Occipital lobe (tissue), 2 donors: Measurements from ENCODE around the gene HILPDA. TPM values are rescaled to one million over a fixed set of nuclear protein-coding genes. Genes with fewer than 3 reads are reported as not detected.

ENCODE experiments used
- DNase-seq: peaks from one replicate; lab custom pipeline; 2025; lab: John Stamatoyannopoulos, UW
- total RNA-seq: library from RNA; depleted of rRNA; stranded (reverse); fragments of >200 nt; gene quantifications from one replicate; pipeline ENCODE4 v1.2.3, GENCODE V29; 2014

The HILPDA gene, protein sequence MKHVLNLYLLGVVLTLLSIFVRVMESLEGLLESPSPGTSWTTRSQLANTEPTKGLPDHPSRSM
- 27.5 TPM for total RNA-seq

DNA sequence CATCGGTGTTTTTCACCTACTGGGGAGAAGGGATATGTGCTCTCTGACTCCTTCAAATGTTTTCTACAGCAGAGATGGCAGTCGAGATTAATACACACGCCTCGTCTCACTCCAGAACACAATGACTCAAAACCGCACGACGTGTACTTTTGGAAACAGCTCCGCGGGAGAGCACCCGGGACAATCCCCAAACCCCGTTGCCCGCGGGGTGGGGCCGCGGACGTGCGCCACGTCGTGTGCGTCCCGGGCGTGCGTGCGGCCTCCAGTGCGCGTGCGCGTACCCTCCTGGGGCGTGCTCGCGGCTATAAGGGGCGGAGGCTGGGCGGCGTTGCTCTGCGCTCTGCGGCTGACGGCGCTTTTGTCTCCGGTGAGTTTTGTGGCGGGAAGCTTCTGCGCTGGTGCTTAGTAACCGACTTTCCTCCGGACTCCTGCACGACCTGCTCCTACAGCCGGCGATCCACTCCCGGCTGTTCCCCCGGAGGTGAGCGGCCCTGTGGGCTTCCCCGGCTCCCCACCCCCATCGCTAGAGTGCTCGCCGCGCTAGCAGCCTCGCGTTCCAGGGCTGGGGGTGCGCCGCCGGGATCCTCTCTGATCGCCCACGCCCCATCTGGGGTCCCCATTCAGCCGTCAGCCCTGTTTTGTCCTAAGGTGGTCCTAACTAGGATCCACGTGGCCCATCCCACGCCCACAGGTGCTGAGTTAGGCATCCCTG lies at the start of gene HILPDA:
TSS of gene HILPDA (plus strand) at position 336 of the 712 bp plus-strand sequence. CDS start 1,391 bp downstream, outside the sequence.
- DNase-seq: peak; percentile 88

DNA sequence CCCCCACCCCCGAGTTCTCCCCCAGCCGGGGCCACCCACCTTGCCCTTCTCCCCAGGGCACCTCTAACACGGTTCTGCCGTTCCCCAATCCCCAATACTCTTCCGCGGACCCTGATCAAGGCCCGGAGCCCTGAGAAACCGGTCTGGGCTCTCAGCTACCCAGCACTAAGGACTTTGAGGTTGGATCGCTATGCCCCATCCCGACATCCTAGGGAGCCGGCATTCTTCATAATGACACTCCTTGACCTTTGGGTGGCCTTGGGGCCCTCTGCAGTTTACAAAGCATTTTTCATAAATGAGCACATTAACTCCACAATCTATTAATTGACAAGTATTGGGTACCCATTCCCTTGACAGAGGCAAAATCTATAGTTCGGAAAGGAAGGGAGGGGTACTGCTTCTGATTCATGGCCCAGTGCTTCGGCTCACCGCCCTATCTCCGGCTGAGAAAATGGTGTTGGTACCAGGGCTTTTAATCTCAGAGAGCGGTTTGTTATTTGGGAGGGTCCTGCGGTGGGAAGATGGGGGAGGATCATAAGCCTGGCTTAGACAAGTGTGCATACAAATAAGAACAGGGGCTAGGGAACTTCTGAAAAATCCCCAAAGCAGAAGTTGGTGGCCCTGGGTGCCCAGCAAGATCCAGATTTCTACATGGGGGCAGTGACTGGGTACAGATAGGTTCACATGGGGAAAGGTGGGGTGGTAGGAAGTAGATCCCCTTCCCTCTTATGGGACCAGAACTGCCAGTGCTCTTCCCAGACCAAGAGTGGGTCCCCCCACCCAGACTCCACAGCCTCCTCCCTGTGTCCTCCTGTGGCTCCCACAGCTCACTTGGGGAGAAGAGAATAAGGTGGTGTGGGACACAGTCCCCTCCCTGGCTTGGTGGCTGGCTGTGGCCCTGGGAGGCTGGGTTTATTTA lies 49.1 kb upstream of the HILPDA start:
- DNase-seq: no peak

DNA sequence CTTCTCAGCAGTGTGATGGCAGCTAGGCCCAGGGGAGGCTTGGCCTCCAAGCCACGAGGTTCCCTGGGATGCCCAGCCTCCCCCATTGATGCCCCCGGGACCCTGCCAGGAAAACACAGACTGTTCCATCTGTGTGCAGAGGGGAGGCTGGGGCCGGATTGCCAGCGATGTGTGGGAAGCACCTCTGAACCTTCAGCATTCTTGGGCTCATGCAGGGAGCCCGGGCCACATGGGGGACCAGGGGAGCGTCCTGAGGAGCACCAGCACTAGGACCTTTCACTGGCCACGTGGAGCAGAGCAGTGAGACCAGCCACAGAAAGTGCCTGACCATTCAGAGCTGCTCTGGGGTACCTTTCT lies 48.5 kb upstream of the HILPDA start:
- DNase-seq: no peak

DNA sequence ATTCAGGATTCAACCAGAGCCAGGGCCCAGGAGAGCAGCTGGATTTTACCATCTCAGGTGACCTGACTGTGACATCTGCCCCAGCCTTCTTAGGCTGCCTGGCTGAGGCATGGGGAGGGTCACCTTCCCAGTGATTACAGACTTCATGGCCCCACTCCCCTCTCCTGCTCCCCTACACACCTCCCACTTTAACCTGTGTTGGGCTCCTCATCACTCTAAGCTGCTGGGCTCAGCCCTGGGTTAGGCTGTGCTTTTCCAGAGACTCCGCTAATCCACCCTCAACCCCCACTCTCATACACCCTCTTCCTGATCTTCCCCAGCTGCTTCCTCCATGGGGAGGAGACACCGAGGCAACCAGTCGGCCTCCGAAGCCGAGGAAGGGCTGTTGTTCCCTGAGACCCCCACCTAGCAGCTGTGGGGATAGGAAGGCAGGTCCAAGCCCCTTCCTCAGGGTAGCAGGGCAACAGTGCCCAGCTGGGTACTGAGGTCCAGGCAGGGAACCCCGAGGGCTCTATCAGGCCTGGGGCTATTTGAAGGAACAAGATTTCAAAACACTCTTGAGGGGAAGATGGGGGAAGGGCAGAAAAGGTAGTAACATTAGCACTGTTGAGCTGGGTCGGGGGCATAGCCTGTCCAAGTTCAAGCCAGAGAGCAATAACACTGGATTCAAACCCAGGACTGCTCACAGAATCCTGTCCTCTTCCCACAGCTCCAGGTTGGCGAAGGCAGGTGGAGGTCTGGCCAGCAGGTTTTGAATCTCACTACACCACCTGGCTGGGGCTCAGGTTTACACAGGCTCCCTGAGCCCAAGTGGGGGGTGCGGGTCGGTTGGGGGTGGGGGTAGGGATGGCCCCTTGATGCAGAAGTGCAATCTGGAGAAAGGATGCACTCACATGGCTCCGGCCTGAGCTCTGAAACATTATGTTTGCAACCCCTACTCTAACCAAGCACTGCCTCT lies 47.6 kb upstream of the HILPDA start:
- DNase-seq: no peak

DNA sequence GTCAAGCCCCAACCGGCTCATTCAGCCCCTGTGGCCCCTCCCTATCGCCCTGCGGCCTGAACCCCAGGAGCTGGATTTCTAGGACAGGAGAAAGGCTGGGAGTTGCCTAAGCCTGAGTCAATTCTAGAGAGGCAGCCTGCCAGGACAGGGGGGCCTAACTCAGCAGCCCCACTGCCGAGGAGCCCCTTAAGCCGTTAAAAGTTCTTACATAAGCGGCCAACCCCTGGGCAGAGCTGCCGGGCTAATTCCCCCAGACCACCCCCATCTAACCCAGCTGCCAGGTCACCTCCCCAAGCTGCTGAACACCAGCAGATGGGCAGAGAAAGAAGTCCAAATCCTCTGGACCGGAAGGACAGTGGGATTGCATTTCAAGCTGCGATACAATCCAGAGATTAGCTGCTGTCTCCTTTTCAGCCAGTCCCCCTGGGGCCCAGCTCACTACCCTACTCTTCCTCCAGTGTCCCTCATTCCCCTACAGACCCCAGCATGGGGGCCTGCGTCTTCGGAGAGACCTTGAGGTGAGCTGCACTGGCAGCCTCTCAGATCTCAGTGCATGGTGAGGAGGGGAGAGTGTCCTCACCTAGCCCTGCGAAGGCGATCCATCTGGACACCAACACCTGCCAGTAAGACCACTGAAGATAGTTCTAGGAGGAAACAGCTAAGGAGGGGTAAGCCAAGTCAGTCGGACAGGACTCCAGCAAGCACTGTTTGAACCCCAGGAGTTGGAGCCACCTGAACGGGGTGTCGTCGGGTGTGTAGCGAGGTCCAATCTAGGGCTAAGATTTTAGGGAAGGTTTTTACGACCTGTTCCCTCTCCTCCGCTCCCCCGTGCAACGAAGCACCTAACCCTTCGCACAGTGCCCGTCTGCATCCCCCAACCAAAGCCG lies 46.7 kb upstream of the HILPDA start:
- DNase-seq: no peak

DNA sequence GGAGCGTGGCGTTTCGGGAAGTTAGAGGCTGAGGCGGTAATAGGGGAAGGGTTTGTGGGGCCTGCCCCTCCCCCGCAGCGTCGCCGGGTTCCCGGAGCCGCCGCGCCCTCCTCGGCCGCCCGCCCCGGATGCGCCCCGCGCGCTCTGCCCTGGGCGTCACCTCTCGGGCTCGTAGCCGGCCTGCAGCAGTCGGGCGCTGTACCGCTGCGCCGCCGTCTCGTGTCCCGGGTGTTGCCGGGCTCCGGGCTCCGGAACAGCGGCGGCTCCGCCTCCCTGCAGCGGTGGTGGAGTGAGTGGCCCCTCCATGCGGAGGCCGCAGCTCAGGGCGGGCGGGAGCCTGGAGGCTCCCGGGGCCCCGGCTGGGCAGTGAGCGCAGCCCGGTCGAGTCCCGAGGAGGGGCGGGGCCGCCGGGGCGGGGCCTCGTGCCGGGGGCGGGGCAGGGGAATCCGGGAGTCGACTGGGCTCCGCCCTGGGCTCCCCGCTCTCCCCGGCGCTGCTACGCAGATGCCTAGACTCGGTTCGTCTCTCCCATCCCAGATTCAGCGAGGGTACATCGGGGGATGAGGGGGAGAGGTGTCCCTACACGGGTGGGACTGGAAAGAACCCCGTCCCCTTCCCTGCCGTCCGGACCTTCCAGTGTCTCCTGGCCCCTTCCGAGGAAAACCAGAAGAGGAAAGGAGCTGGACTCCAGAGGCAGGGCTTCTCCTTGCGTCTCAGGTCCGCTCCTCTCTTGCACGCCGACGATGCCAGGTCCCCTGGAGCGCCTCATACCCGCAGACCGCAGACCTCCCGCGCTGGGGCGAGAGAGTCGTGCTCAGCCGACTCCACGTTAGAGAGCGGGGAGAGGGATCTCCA lies 45.9 kb upstream of the HILPDA start, which contains the start of gene IMPDH1:
TSS of gene IMPDH1 (minus strand) at position 387 of the 855 bp plus-strand sequence. CDS start at position 306, 81 bp downstream.
- peak; percentile 75 for DNase-seq

DNA sequence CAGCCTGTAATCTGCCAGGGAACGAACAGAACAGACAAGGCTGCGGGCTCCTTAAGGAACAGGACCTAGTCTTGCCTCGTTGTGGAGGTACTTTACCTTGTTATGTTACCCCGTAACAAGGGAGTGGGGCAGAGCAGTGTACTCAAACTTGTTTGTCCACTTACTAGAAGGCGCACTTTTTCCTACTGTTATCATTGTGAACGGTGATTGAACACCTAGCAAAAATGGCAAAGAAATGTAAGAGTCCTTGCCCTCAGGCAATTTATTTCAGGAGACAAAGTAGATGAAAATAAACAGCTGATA lies 45.3 kb upstream of the HILPDA start:
- DNase-seq: no peak

DNA sequence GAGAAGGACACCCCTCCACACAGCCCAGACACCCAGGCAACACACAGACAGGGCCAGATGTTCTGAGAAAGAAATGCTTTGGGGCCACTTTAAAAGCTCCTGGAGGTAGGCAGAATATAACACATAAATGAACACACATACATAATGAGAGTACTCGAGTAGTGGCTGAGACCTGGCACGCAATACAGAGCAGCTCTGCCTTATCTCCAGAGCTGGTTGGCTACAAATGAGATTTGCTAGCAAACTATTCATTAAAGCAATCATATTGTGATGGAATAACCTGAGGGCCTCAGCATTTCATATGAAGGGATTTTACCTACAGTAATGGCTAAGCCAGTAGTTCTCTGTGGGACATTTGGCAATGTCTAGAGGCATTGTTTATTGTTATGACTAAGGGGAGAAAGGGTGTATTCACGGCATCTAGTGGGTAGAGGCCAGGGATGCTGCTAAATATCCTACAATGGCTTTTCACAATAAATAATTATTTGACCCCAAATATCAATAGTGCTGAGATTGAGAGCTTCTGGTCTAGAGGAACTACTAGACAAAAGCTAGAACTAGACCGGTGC lies 40.4 kb upstream of the HILPDA start:
- DNase-seq: no peak

DNA sequence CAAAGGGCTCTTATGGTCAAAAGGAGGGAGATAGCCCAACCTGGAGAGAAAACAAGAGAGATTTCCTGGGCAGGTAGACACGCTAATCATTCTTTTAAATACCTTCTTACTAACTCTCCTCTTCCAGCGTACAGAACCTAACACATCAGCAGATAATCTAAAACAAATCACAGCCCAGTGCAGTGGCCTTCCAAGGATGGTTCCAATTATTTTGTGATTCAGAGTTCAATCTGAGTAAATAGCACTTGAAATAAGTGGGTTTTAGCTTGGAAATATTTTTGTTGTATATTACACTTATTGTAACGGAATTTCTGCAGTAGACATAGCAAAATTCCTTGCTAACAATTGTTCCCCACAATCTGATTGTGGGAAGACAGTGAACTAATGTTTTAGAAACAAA lies 38.6 kb upstream of the HILPDA start:
- DNase-seq: no peak

DNA sequence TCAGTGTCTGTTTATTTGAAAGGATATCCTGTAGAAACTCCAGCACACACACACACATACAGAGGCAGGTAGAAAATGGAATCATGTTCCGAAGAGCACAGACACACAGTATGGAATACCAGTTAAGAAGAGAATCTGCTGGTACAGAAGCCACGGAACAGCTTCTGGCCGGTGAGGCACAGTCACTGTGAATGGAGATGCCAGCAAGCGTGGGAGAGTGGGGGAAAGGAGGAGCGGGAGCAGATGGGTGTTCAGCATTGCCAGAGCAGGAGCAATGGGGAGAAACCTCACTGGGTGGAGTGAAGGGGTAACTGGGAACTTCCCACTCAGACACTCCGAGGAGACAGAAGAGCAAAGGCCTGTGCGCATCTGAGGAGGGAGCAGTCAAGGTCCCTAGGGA lies 36.4 kb upstream of the HILPDA start:
- no peak for DNase-seq

DNA sequence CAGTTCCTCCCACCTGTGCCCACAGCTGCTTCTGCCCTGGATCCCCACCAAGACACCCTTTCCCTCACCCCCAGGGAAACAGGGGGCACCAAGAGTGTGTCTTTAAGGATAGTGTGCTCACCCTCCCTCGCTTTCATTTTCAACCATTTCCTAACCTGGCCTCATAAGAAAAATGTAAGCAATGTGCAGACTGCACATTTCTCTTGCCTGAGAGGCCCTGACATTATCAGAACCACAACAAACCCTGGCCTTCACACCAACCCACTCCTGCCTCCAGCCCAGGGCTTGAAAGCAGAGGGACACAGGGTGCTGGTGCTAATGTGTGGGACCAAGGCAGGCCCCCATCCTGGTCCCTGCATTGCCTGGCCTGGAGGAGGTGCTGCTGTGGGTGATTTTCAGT lies 34.9 kb upstream of the HILPDA start:
- DNase-seq: no peak

DNA sequence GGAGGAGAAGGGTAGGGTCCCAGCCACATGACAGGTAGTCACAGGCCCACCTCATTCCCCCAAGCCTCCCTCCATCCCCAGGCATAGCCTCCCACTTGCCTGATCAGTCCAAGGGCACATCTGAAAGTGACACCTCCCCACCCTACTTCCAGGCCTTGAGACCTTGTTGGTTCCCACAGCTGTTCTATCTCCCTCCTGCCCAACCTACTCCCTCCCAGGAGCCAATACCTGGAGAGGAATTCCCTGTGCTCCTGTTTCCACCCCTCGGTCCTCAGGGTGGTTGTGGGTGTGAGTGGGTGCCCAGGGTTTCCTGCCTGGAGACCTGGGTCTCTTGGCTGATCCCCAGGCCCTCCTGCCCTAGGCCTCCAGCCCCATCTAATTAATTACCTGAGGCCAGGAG lies 34.3 kb upstream of the HILPDA start:
- no peak for DNase-seq

DNA sequence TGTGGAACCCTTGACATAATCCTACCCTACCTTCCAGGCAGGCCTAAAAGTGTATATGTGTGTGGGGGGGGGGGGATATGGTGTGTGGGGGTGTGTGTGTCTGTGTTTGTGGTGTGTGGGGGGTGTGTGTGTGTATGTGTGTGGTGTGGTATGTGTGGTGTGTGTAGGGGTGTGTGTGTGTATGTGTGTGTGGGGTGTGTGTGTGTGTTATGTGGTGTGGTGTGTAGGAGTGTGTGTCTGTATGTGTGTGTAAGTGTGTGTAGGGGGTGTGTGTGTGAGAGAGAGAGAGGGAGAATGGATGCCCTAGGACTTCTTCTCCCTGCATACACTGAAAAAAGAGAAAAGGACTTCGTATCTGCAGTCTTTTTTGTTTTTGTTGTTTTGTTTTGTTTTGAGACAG lies 33.6 kb upstream of the HILPDA start:
- DNase-seq: no peak

DNA sequence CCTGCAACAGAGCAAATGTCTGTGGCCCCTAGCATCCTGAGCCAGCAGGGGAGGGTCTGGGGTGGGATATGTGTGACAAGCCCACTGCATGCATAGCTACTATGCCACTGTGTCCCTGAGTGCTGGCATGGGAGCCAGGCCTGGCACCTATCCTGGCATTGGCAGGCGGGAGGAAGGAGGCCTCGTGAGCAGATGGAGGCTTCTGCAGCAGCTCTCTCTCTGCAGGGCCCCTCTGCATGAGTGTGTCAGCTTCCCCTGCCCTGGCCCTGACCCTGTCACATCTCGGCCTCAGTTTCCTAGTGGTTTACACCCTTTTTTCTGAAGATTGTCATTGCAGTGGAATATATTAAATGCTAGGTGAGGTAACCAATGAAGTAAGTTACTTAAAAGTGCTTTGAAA lies 32.8 kb upstream of the HILPDA start:
- no peak for DNase-seq

DNA sequence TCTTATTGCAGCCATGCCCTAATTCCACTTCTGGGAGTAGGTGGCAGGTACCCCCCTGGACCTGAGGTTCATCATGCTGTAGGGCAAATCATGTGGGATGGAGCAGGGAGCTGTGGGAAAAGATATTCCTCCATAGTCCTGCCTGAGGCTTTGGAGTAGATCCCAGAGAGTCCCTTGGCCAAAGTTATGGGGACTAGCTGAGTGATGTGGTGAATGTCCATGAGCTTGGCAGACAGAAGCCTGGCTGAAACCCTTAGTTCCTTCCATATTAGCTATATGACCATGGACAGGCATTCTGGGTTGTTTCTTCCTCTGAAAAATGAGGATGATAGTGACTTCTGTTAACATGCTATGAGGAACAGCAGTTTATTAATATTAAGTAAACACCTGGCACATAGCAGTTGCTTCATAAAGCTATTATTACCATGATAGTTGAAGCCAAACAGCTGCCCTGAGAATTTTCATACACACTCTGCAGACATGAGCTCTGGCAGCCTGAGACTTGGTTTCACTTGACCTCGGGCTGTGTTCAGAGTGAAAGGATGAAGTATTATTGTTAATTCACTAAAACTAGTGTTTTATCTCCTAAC lies 30.9 kb upstream of the HILPDA start:
- DNase-seq: no peak

DNA sequence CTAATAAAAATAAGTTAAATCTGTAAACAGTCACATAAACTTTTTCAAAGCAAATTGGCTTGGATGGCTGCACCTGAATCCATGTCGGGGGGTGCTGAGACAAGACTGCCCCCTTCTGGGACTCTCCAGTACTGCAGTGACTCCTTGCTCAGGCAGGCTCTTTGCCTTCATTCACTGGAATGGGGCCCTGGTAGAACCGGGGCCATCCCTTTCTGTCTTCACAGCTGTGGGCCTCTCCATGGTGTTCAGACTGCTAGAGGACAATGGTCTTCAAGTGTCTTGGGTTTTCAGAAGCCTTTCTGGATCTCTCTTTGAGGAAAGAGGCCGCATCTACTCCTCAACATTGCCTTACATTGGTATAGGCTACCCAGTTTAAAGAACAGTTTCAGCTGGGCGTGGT lies 29.8 kb upstream of the HILPDA start:
- no peak for DNase-seq

DNA sequence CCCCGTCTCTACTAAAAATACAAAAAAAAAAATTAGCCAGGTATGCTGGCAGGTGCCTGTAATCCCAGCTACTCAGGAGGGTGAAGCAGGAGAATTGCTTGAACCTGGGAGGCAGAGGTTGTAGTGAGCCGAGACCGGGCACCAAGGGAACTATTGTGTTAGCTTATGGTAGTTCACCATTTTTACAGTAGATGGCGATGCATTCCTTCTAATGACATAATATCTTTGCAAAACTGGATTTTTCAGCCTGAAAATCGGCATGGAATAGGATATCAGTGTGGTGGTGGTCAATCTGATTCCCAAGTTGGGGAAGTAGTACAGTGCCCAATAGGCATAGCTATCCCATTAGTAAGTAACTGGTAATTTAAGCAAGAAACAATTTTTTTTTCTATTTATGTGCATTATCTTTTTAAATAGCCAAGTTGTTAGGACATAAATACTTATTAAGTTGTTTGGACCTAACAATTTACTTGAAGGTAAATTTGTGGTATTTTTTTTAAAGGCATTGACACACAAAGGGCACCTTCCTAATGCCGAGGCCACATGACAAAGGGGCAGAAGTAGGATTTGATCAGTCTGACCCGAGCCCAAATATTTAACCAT lies 28.3 kb upstream of the HILPDA start:
- DNase-seq: no peak

DNA sequence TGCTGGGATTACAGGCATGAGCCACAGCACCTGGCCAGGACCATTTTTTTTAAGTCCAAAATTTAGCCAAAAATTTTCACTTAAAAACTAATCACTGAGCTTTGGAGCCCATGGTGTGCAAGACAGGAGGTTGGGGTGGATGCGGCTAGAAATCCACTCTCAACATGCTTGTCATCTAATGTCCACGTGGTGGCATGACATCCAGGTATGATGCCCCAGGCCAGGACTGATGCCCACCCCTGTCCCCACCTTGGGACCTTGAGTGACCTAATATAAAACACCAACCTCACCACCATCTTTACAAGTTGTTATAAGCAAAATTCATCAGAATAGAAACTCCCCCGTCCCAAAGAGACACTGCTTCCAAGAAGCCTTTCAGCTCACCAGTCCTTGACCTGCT lies 25.5 kb upstream of the HILPDA start:
- DNase-seq: no peak
